GM19397 (cell line): ENCODE measurements around the gene UBAC1.
"Not testable (repeated sequence)": the region's sequence is repeated elsewhere in the genome, so short reads cannot be mapped to it uniquely, and the experiment has no call there.

ENCODE experiments used
- ATAC-seq: cut with Tn5 transposase; IDR thresholded peaks from one replicate; pipeline ENCODE4 v1.9.1; 2021; ENCODE audit warnings: mild to moderate bottlenecking, moderate library complexity; ENCODE audit not compliant: unreplicated experiment

Gene UBAC1

GRCh38 chr9:135943604-135944003 is 17.6 kb downstream of the UBAC1 start:
- ATAC-seq = not testable (repeated sequence)

GRCh38 chr9:135941288-135941995 is 19.7 kb downstream of the UBAC1 start:
- no peak for ATAC-seq

GRCh38 chr9:135939351-135940265 is 21.6 kb downstream of the UBAC1 start:
- no peak for ATAC-seq

GRCh38 chr9:135937521-135938489 is 23.4 kb downstream of the UBAC1 start:
- no peak for ATAC-seq

GRCh38 chr9:135933114-135933513 is 28.1 kb downstream of the UBAC1 start:
- no peak for ATAC-seq

- no peak for ATAC-seq
These were observed 28.5 kb downstream of the UBAC1 start for GRCh38 chr9:135932656-135933055.

- ATAC-seq = no peak
These were observed 29.8 kb downstream of the UBAC1 start for GRCh38 chr9:135931349-135931820.

GRCh38 chr9:135930446-135931345 is 30.5 kb downstream of the UBAC1 start:
- ATAC-seq = no peak

- ATAC-seq = no peak
These were observed 31.3 kb downstream of the UBAC1 start for GRCh38 chr9:135929656-135930445.

GRCh38 chr9:135928731-135929655 is 32.2 kb downstream of the UBAC1 start:
- ATAC-seq = no peak

- ATAC-seq = no peak
These were observed 33.0 kb downstream of the UBAC1 start for GRCh38 chr9:135928074-135928730.

GRCh38 chr9:135927195-135928013 is 33.8 kb downstream of the UBAC1 start:
- ATAC-seq = no peak

- ATAC-seq = no peak
These were observed 34.6 kb downstream of the UBAC1 start for GRCh38 chr9:135926402-135927194.

- ATAC-seq = no peak
These were observed 35.6 kb downstream of the UBAC1 start for GRCh38 chr9:135925496-135926133.

- ATAC-seq = no peak
These were observed 36.4 kb downstream of the UBAC1 start for GRCh38 chr9:135924628-135925338.
